Measurements from ENCODE around the gene CACNA2D3.

CACNA2D3 gene

DNA sequence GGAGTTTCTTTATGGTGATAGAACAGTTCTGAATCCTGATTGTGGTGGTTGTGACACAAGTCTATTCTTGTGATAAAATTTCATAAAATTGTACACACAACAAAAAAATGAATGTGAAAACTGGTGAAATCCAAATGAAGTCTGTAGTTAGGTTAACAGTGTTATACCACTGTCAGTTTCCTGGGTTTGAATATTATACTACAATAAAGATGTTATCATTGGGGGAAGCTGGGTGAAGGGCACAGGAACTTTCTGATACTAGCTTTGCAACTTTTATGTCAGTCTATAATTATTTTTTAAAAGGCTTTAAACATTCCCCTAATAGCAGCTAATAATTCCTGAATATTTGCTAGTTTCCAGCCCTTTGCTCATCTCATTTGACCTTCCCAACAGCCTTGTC lies 485.7 kb downstream of the CACNA2D3 start:
- no peak for TF ChIP-seq EZH2phosphoT487 (conservative IDR thresholded peaks at IDR 0.05; ENCODE audit: low read length)
- TF ChIP-seq, protein P1, sequence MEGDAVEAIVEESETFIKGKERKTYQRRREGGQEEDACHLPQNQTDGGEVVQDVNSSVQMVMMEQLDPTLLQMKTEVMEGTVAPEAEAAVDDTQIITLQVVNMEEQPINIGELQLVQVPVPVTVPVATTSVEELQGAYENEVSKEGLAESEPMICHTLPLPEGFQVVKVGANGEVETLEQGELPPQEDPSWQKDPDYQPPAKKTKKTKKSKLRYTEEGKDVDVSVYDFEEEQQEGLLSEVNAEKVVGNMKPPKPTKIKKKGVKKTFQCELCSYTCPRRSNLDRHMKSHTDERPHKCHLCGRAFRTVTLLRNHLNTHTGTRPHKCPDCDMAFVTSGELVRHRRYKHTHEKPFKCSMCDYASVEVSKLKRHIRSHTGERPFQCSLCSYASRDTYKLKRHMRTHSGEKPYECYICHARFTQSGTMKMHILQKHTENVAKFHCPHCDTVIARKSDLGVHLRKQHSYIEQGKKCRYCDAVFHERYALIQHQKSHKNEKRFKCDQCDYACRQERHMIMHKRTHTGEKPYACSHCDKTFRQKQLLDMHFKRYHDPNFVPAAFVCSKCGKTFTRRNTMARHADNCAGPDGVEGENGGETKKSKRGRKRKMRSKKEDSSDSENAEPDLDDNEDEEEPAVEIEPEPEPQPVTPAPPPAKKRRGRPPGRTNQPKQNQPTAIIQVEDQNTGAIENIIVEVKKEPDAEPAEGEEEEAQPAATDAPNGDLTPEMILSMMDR (IDR thresholded peaks at IDR 0.05; ENCODE audit: insufficient read depth, low read length, poor library complexity, severe bottlenecking) = no peak
- Histone ChIP-seq H4K20me1 (ENCODE audit: low read depth, low read length) (no peaks in the 10 kb centered on the region), H3K9me2 (replicated peaks; ENCODE audit: insufficient read depth, low read length) (no peaks in the 10 kb centered on the region), H3K27ac (ENCODE audit: low read depth, low read length) (no peak overlapping the region), H3K27me3 (ENCODE audit: low read length) (no peaks in the 10 kb centered on the region), H3K4me2 (ENCODE audit: low read depth, low read length, poor library complexity, severe bottlenecking) (no peak overlapping the region), H3K4me3 (ENCODE audit: insufficient read depth, low read length, poor library complexity, severe bottlenecking) (no peak overlapping the region), H3K79me2 (ENCODE audit: insufficient read depth, low read length) (no peaks in the 10 kb centered on the region), H3K36me3 (ENCODE audit: low read length) (no peaks in the 10 kb centered on the region), H3F3A (ENCODE audit: insufficient read depth) (no peaks in the 10 kb centered on the region), H3K9ac (ENCODE audit: low read length) (no peak overlapping the region), H2AFZ (ENCODE audit: low read depth, low read length, severe bottlenecking) (no peak overlapping the region), H3K9me3 (ENCODE audit: insufficient read depth, low read length) (no peaks in the 10 kb centered on the region)

- TF ChIP-seq EZH2phosphoT487 (conservative IDR thresholded peaks at IDR 0.05; ENCODE audit: low read length) = no peak
- TF ChIP-seq, protein P1 (IDR thresholded peaks at IDR 0.05; ENCODE audit: insufficient read depth, low read length, poor library complexity, severe bottlenecking) = no peak
- no peak overlapping the region for H2AFZ ChIP-seq (ENCODE audit: low read depth, low read length, severe bottlenecking)
Measured at GRCh38 chr3:54619053-54619452, 496.7 kb downstream of the CACNA2D3 start.

DNA sequence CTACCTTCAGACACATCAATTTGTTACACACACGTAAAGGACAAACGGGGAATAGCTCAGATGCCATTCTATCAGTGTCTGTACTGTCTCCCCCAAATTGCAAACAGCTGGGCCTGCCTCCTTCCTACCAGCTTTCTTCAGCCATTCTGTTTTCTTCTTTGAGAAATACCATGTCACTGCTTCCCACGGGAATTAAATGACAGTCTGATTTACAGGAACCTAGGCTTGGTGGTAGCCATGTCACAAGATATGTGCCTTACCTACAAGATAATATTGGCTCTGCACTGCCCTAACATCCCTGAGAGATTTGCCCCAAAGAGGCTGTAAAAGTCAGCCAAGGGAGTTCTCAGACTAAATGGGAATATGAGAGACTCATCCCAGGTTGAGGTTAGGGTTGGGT lies 497.2 kb downstream of the CACNA2D3 start:
- Histone ChIP-seq H3K79me2 (ENCODE audit: insufficient read depth, low read length) (no peaks in the 10 kb centered on the region), H3K27me3 (ENCODE audit: low read length) (no peaks in the 10 kb centered on the region), H3F3A (ENCODE audit: insufficient read depth) (no peaks in the 10 kb centered on the region), H3K9me2 (replicated peaks; ENCODE audit: insufficient read depth, low read length) (no peaks in the 10 kb centered on the region), H2AFZ (ENCODE audit: low read depth, low read length, severe bottlenecking) (no peak overlapping the region), H3K4me2 (ENCODE audit: low read depth, low read length, poor library complexity, severe bottlenecking) (no peak overlapping the region), H4K20me1 (ENCODE audit: low read depth, low read length) (no peaks in the 10 kb centered on the region), H3K27ac (ENCODE audit: low read depth, low read length) (no peak overlapping the region), H3K36me3 (ENCODE audit: low read length) (no peaks in the 10 kb centered on the region), H3K9me3 (ENCODE audit: insufficient read depth, low read length) (no peaks in the 10 kb centered on the region), H3K4me3 (ENCODE audit: insufficient read depth, low read length, poor library complexity, severe bottlenecking) (no peak overlapping the region), H3K9ac (ENCODE audit: low read length) (no peak overlapping the region)
- TF ChIP-seq, protein P1 (IDR thresholded peaks at IDR 0.05; ENCODE audit: insufficient read depth, low read length, poor library complexity, severe bottlenecking) = no peak
- no peak for TF ChIP-seq EZH2phosphoT487 (conservative IDR thresholded peaks at IDR 0.05; ENCODE audit: low read length)

More at GRCh38 chr3:54619053-54619452, 496.7 kb downstream of the CACNA2D3 start:
- no peak overlapping the region for H3K27ac ChIP-seq (ENCODE audit: low read depth, low read length)
- no peaks in the 10 kb centered on the region for H3F3A ChIP-seq (ENCODE audit: insufficient read depth)
- no peaks in the 10 kb centered on the region for H3K9me3 ChIP-seq (ENCODE audit: insufficient read depth, low read length)
- H3K4me3 ChIP-seq (ENCODE audit: insufficient read depth, low read length, poor library complexity, severe bottlenecking) = no peak overlapping the region
- H3K9me2 ChIP-seq (replicated peaks; ENCODE audit: insufficient read depth, low read length) = no peaks in the 10 kb centered on the region
- no peak overlapping the region for H3K4me2 ChIP-seq (ENCODE audit: low read depth, low read length, poor library complexity, severe bottlenecking)
- no peaks in the 10 kb centered on the region for H3K36me3 ChIP-seq (ENCODE audit: low read length)
- no peaks in the 10 kb centered on the region for H3K27me3 ChIP-seq (ENCODE audit: low read length)
- H4K20me1 ChIP-seq (ENCODE audit: low read depth, low read length) = no peaks in the 10 kb centered on the region
- H3K9ac ChIP-seq (ENCODE audit: low read length) = no peak overlapping the region
- H3K79me2 ChIP-seq (ENCODE audit: insufficient read depth, low read length) = no peaks in the 10 kb centered on the region

All from SU-DHL-6 (cell line).